DOHH2 (cell line): ENCODE measurements around the gene ADAM33.

Experiments used
- H3F3A ChIP-seq: fragments of 200-600 bp; sonication (generic), shearing (Covaris generic); 2 replicates; pipeline ENCODE4 v1.6.0; 2016; ENCODE audit warnings: antibody characterized with exemption, mild to moderate bottlenecking; ENCODE audit not compliant: control insufficient read depth, insufficient read depth
- H3K27ac ChIP-seq: fragments of 200-600 bp; sonication (generic); 2 replicates; pipeline ENCODE4 v1.5.1; 2014; ENCODE audit warnings: low read depth, mild to moderate bottlenecking, low read length, moderate library complexity
- H3K27me3 ChIP-seq: fragments of 200-600 bp; sonication (generic); 2 replicates; pipeline ENCODE4 v1.6.1; 2014; ENCODE audit warnings: mild to moderate bottlenecking, low read length, mixed read lengths; ENCODE audit not compliant: control insufficient read depth
- H3K36me3 ChIP-seq: fragments of 200-600 bp; sonication (generic); 2 replicates; pipeline ENCODE4 v1.6.1; 2014; ENCODE audit warnings: mild to moderate bottlenecking, low read length, moderate library complexity, mixed read lengths; ENCODE audit not compliant: control insufficient read depth
- H3K4me1 ChIP-seq: fragments of 200-600 bp; sonication (generic); 2 replicates; pipeline ENCODE4 v1.6.1; 2014; ENCODE audit warnings: mild to moderate bottlenecking, low read length, mixed read lengths; ENCODE audit not compliant: control insufficient read depth
- H3K4me2 ChIP-seq: fragments of 200-600 bp; sonication (generic); 2 replicates; pipeline ENCODE4 v1.6.0; 2014; ENCODE audit warnings: mild to moderate bottlenecking, low read length, moderate library complexity
- H3K4me3 ChIP-seq: fragments of 200-600 bp; sonication (generic); 2 replicates; pipeline ENCODE4 v1.5.1; 2014; ENCODE audit warnings: mild to moderate bottlenecking, low read length, mixed read lengths
- H3K79me2 ChIP-seq: fragments of 200-600 bp; sonication (generic); 2 replicates; pipeline ENCODE4 v1.6.1; 2014; ENCODE audit warnings: mild to moderate bottlenecking, low read length, mixed read lengths; ENCODE audit not compliant: control insufficient read depth
- H3K9me2 ChIP-seq: fragments of 200-600 bp; sonication (generic); replicated peaks from 2 replicates; pipeline ENCODE4 v1.6.1; 2014; ENCODE audit warnings: mild to moderate bottlenecking, low read length, mixed read lengths; ENCODE audit not compliant: control insufficient read depth
- H3K9me3 ChIP-seq: fragments of 200-600 bp; sonication (generic); 2 replicates; pipeline ENCODE4 v1.6.1; 2014; ENCODE audit warnings: antibody characterized with exemption, low read length, mixed read lengths; ENCODE audit not compliant: control insufficient read depth, insufficient read depth
- H4K20me1 ChIP-seq: fragments of 200-600 bp; sonication (generic); 2 replicates; pipeline ENCODE4 v1.6.0; 2014; ENCODE audit warnings: low read depth, mild to moderate bottlenecking, antibody characterized with exemption, low read length, moderate library complexity; ENCODE audit not compliant: control insufficient read depth, insufficient read depth
- EZH2phosphoT487 ChIP-seq: fragments of 200-600 bp; sonication (generic); IDR thresholded peaks from 2 replicates; pipeline ENCODE4 v1.6.1; 2017; ENCODE audit warnings: borderline replicate concordance, mild to moderate bottlenecking, antibody characterized with exemption, low read length, moderate library complexity, mixed read lengths
- TF ChIP-seq, protein P1 (sequence below): fragments of 200-600 bp; sonication (generic); IDR thresholded peaks from one replicate; pipeline ENCODE4 v1.5.1; 2014; ENCODE audit warnings: antibody characterized with exemption, mild to moderate bottlenecking, low read depth, low read length; ENCODE audit not compliant: poor library complexity, severe bottlenecking

ADAM33 gene

GRCh38 chr20:3660262-3661059 is 21.3 kb downstream of the ADAM33 start:
- no peak overlapping the region for H3K4me3 ChIP-seq
- H3K4me1 ChIP-seq: peaks cover 10% of the 10 kb centered on the region
- H3K79me2 ChIP-seq: no peaks in the 10 kb centered on the region
- peaks cover 21% of the 10 kb centered on the region for H3K27me3 ChIP-seq
- no peak overlapping the region for H3K4me2 ChIP-seq
- no peaks in the 10 kb centered on the region for H3K36me3 ChIP-seq
- H3K9me2 ChIP-seq: no peaks in the 10 kb centered on the region
- TF ChIP-seq, protein P1, sequence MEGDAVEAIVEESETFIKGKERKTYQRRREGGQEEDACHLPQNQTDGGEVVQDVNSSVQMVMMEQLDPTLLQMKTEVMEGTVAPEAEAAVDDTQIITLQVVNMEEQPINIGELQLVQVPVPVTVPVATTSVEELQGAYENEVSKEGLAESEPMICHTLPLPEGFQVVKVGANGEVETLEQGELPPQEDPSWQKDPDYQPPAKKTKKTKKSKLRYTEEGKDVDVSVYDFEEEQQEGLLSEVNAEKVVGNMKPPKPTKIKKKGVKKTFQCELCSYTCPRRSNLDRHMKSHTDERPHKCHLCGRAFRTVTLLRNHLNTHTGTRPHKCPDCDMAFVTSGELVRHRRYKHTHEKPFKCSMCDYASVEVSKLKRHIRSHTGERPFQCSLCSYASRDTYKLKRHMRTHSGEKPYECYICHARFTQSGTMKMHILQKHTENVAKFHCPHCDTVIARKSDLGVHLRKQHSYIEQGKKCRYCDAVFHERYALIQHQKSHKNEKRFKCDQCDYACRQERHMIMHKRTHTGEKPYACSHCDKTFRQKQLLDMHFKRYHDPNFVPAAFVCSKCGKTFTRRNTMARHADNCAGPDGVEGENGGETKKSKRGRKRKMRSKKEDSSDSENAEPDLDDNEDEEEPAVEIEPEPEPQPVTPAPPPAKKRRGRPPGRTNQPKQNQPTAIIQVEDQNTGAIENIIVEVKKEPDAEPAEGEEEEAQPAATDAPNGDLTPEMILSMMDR: no peak
- no peak for TF ChIP-seq EZH2phosphoT487
- no peaks in the 10 kb centered on the region for H3K9me3 ChIP-seq
- no peaks in the 10 kb centered on the region for H4K20me1 ChIP-seq
- H3F3A ChIP-seq: no peaks in the 10 kb centered on the region
- no peak overlapping the region for H3K27ac ChIP-seq

DNA sequence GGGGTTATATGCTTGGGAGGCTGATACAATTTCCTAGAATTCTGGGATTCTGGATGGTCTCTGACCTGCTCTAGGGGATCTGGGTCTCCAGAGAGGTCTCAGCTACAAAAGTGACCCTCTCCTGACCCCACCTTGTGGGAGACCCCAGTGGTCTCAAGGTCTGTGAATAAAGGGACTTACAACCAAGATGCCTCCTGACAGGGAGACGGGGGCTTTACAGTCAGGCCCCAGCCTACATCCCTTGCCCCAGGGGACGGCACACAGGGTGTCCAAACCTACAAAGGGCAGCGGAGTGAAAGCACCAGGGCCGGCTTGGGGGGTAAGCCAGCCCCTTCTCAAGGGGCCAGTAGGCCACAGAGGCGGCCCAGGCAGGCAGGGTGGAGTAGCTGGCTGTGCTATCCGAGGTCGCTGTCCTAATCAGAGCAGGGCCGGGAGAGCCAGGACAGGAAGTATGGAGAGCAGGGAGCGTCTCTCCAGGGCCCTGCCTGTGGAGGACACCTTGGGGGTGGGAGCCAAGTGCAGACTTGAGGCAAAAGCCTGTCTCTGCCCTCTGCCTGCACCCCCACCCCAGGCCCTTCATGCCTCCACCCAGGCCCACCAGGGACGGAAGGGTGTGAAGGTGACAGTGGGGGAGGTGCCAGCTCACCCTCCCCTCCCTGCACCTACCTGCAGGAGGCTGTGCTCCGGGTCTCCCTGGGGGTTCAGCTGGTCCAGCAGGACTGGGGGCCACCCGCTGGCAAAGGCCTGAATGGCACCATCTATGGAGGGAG is 22.1 kb downstream of the ADAM33 start:
- H3K79me2 ChIP-seq: no peaks in the 10 kb centered on the region
- peaks cover 18% of the 10 kb centered on the region for H3K27me3 ChIP-seq
- no peak overlapping the region for H3K4me2 ChIP-seq
- no peaks in the 10 kb centered on the region for H4K20me1 ChIP-seq
- no peak overlapping the region for H3K27ac ChIP-seq
- no peak overlapping the region for H3K4me3 ChIP-seq
- H3K9me3 ChIP-seq: no peaks in the 10 kb centered on the region
- H3K4me1 ChIP-seq: peaks cover 10% of the 10 kb centered on the region
- no peaks in the 10 kb centered on the region for H3K9me2 ChIP-seq
- TF ChIP-seq, protein P1: peak; percentile 18
- no peak for TF ChIP-seq EZH2phosphoT487
- H3F3A ChIP-seq: no peaks in the 10 kb centered on the region
- H3K36me3 ChIP-seq: no peaks in the 10 kb centered on the region

GRCh38 chr20:3658716-3659491 is 22.9 kb downstream of the ADAM33 start:
- H3K4me2 ChIP-seq: peak overlapping the region; percentile 24
- H3K27ac ChIP-seq: no peak overlapping the region
- H4K20me1 ChIP-seq: no peaks in the 10 kb centered on the region
- no peaks in the 10 kb centered on the region for H3K36me3 ChIP-seq
- H3K79me2 ChIP-seq: no peaks in the 10 kb centered on the region
- H3K4me3 ChIP-seq: no peak overlapping the region
- no peaks in the 10 kb centered on the region for H3F3A ChIP-seq
- no peaks in the 10 kb centered on the region for H3K9me3 ChIP-seq
- H3K9me2 ChIP-seq: no peaks in the 10 kb centered on the region
- peaks cover 10% of the 10 kb centered on the region for H3K4me1 ChIP-seq
- TF ChIP-seq, protein P1: no peak
- TF ChIP-seq EZH2phosphoT487: no peak
- H3K27me3 ChIP-seq: peaks cover 18% of the 10 kb centered on the region
